Neural cell (in vitro differentiated cells): ENCODE data around the gene SPOCK1.

ENCODE experiments used
- CTCF ChIP-seq: fragments of 450-650 bp; IDR thresholded peaks from 2 replicates; pipeline ENCODE4 v1.5.1; 2014; ENCODE audit warnings: antibody characterized with exemption, mild to moderate bottlenecking, moderate library complexity; ENCODE audit not compliant: poor library complexity, severe bottlenecking
- EZH2 ChIP-seq: fragments of 200-600, 300-800 bp; shearing (Covaris generic), sonication (generic); IDR thresholded peaks from 2 replicates; pipeline ENCODE4 v1.6.1; 2014; ENCODE audit warnings: antibody characterized with exemption, low read length, borderline replicate concordance, mild to moderate bottlenecking; ENCODE audit not compliant: insufficient read depth, poor library complexity, severe bottlenecking
- POLR2AphosphoS5 ChIP-seq: IDR thresholded peaks from 2 replicates; pipeline ENCODE4 v1.6.1; 2012
- REST ChIP-seq: IDR thresholded peaks from 2 replicates; pipeline ENCODE4 v1.6.1; 2012; ENCODE audit warnings: borderline replicate concordance
- SMC3 ChIP-seq: fragments of 450-650 bp; conservative IDR thresholded peaks from 2 replicates; pipeline ENCODE4 v1.6.1; 2014; ENCODE audit warnings: antibody characterized with exemption, mild to moderate bottlenecking, moderate library complexity; ENCODE audit not compliant: poor library complexity

- TF ChIP-seq CTCF (no peak), POLR2AphosphoS5 (no peak), SMC3 (no peak), REST (no peak), EZH2 (no peak)
Observed at GRCh38 chr5:137069358-137069757, 429.8 kb downstream of the SPOCK1 start.
